Measurements from ENCODE around the gene ARHGEF17.

GRCh38 chr11:73271936-73272679 lies 36.0 kb upstream of the ARHGEF17 start, which contains the start of gene P2RY6:
- TF ChIP-seq CTCF (IDR thresholded peaks at IDR 0.05) (no peak), POLR2A (IDR thresholded peaks at IDR 0.05) (no peak)

All from testis (tissue), 2 donors.